Activated naive CD8-positive, alpha-beta T cell treated with anti-CD3 and anti-CD28 coated beads, Interleukin-2, amount 10 ng/mL, durations not matched to agents 7 days and 5 days (primary cell): ENCODE data around the gene UQCC5. TPM values are rescaled to one million over a fixed set of nuclear protein-coding genes. Genes with fewer than 3 reads are reported as not detected.

Experiments used
- ATAC-seq: fragments of 150-1000 bp; cut with Tn5 transposase; one replicate; pipeline ENCODE4 v1.10.0; 2021; ENCODE audit warnings: low read depth, moderate library complexity
- POLR2A ChIA-PET: fragments of 350-600 bp; sonication (Branson Sonifier 250); formaldehyde crosslinking; loops from one replicate; lab custom pipeline; 2021; ENCODE audit warnings: antibody characterized with exemption; lab: Charles Lee
- DNase-seq: peaks from one replicate; pipeline ENCODE4 v3.0.0; 2021
- H3K27ac Mint-ChIP-seq: one replicate; pipeline ENCODE4 v1.8.0; 2022; ENCODE audit warnings: mild to moderate bottlenecking, mixed read lengths
- H3K27me3 Mint-ChIP-seq: one replicate; pipeline ENCODE4 v1.8.0; 2022; ENCODE audit warnings: mild to moderate bottlenecking, moderate library complexity, mixed read lengths
- H3K36me3 Mint-ChIP-seq: one replicate; pipeline ENCODE4 v1.8.0; 2021; ENCODE audit warnings: mild to moderate bottlenecking, mixed read lengths
- H3K4me1 Mint-ChIP-seq: one replicate; pipeline ENCODE4 v1.8.0; 2021; ENCODE audit warnings: mixed read lengths
- H3K4me3 Mint-ChIP-seq: one replicate; pipeline ENCODE4 v1.8.0; 2022; ENCODE audit warnings: mild to moderate bottlenecking, moderate library complexity, mixed read lengths
- H3K9me3 Mint-ChIP-seq: one replicate; pipeline ENCODE4 v1.8.0; 2021; ENCODE audit warnings: mixed read lengths
- total RNA-seq, 2 experiments: library from RNA; stranded (reverse); gene quantifications; one replicate each; pipeline ENCODE4 v1.2.3, GENCODE V29; 2021

Gene UQCC5
- total RNA-seq, 2 experiments from 2014 or later: 8.5 to 12.8 TPM

DNA sequence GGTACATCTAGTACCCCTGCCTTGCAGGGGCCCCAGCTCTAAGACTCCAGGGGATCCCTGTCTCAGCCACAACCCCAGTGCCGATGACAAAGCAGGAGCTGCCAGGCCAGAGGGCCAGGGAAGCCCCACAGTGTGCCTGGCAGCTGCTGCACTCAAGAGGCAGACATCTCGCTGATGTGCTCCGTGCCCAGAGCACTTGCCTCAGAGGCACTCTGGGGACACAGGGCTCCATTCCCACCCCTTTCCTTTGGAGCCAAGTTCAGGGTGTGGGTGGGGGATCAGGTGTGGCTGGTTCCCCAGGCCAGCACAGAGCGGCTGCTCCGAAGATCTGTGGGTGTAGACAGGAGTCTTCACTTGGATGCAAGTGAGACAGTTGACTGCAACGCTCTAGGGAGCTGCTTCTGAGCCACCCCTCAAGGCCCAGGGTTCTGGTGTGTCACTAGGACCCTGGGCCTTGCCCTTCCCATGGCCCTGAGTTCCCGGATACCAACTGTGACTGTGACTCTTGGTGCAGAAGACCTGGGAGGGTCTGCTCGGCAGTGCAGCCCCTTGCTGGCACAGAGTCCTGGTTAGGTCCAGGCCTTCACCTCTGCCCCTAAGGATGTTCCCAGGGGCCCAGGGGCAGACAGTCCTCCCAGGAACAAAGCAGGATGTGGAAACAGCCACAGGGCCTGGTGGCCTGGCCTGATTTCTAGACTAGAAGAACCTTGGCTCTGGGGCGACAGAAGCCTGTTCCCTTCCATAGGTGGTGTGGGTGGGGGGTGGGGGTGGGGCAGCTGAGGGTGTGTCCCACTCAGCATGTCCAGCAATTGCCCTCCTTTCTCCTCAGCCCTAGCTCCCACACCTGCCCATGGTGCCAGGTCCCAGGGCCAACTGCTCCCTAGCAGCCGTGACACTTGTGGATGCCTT is 5.2 kb upstream of the UQCC5 start:
- peak; percentile 33 for DNase-seq
- POLR2A ChIA-PET: no interaction called here

DNA sequence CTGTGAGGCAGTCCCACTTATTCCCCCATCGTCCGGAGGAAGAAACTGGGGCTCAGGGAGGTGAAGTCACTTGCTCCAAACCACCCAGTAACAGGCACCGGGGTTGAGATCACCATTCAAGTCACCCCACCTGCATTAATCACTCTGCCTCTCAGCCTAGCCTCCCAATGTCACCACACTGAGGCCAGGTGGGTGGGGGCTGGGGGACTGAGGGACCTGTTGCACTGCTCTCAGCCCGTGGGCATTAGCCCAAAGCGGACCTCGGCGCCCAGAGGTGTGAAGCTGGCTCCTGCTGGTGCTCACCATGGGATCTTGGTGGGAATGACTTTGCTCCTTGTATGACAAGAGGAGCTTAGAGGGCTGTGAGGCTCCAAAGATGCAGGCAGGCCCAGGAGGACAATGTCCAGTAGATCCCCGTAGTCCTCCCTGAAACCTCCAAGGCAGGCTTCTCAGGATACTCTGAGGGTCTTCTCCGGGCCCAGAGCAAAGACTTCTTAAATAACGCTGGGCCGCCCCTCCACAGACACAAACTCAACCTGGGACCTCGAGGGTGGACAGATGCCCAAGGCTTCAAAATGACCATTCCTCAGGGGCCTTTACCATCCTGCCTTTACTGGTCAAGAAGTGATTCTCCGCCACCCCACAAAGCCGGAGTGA is 4.4 kb upstream of the UQCC5 start:
- Mint-ChIP-seq H3K36me3 (peaks cover 4% of the 10 kb centered on the region), H3K27me3 (no peaks in the 10 kb centered on the region), H3K9me3 (no peaks in the 10 kb centered on the region), H3K27ac (no peak overlapping the region), H3K4me1 (peaks cover 11% of the 10 kb centered on the region), H3K4me3 (peak overlapping the region; percentile 75)
- DNase-seq (no peak), ATAC-seq (no peak)
- POLR2A ChIA-PET: interaction anchor here (1.0 kb wide), 1 partner anchor 61 kb away, joined by 3 read pairs; no protein-coding TSS in a partner anchor

More for the DNA sequence above, 5.2 kb upstream of the UQCC5 start:
- ATAC-seq: no peak
- Mint-ChIP-seq H3K4me1 (peaks cover 11% of the 10 kb centered on the region), H3K27ac (no peak overlapping the region), H3K27me3 (no peaks in the 10 kb centered on the region), H3K4me3 (no peak overlapping the region), H3K9me3 (no peaks in the 10 kb centered on the region), H3K36me3 (peaks cover 4% of the 10 kb centered on the region)

DNA sequence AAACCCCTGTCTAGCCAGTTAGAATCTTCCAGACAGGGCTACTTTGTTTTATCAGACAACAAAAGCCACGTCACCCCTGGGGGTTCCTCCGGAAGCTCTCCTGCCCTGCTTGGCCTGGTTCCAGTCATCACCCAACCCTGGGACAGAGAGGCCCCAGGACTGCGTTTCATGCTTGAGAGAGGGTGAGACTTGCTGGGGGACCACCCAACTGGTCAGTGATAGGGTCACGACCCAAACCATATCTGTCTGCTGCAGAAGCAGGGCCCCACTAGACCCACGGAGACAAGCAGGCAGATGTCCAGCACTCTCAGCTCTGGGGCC is 3.9 kb upstream of the UQCC5 start:
- ATAC-seq (no peak), DNase-seq (peak; percentile 37)
- Mint-ChIP-seq H3K4me3 (peak overlapping the region; percentile 75), H3K36me3 (peaks cover 5% of the 10 kb centered on the region), H3K27ac (peak overlapping the region; percentile 30), H3K9me3 (no peaks in the 10 kb centered on the region), H3K4me1 (peaks cover 14% of the 10 kb centered on the region), H3K27me3 (no peaks in the 10 kb centered on the region)
- POLR2A ChIA-PET: interaction anchor here (1.0 kb wide), 1 partner anchor 61 kb away, joined by 3 read pairs; no protein-coding TSS in a partner anchor

DNA sequence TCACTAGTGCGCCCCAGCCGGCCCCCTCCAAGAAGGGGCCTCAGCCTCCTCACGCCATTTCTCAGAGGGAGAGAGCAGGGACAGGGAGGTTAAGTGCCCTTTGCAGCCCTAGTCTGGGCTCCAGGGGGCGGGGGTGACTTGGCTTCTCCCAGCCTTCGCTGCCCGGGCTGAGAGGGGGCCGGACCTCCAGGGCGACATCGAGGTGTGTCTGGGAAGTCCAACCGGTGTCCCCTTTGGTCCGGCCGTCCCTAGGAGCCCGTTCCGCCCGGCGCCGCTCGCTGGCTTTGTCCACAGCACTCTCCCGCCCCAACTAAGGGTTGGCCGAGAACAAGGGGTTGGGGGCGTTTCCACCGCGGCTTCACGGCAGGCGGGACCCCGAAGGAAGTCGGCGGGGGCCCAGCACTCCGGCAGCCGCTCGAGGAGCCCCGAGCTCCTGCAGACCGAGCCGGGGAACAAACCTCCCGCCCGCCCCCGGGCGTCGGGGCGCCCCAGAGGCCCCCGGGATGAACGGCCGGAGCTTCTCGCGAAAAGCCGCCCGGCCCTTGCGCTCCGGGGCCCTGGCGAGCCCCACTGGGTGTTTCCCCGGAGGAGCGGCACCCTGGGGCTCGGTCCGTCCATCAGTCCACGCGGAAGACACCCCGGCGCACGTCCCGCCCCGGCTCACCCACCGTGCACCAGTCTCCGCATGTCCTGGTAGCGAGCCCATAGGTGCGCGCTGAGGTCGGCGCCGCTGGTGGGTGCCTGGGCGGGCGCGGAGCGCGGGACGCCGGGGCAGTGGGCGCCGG is 3.4 kb upstream of the UQCC5 start:
- H3K27me3 Mint-ChIP-seq: no peaks in the 10 kb centered on the region
- no peaks in the 10 kb centered on the region for H3K9me3 Mint-ChIP-seq
- H3K4me1 Mint-ChIP-seq: peaks cover 19% of the 10 kb centered on the region
- peak overlapping the region; percentile 75 for H3K4me3 Mint-ChIP-seq
- H3K36me3 Mint-ChIP-seq: peaks cover 9% of the 10 kb centered on the region
- peak overlapping the region; percentile 30 for H3K27ac Mint-ChIP-seq
- POLR2A ChIA-PET: interaction anchor here (1.0 kb wide), 1 partner anchor 62 kb away, joined by 3 read pairs; no protein-coding TSS in a partner anchor
- ATAC-seq (no peak), DNase-seq (peak; percentile 63)

DNA sequence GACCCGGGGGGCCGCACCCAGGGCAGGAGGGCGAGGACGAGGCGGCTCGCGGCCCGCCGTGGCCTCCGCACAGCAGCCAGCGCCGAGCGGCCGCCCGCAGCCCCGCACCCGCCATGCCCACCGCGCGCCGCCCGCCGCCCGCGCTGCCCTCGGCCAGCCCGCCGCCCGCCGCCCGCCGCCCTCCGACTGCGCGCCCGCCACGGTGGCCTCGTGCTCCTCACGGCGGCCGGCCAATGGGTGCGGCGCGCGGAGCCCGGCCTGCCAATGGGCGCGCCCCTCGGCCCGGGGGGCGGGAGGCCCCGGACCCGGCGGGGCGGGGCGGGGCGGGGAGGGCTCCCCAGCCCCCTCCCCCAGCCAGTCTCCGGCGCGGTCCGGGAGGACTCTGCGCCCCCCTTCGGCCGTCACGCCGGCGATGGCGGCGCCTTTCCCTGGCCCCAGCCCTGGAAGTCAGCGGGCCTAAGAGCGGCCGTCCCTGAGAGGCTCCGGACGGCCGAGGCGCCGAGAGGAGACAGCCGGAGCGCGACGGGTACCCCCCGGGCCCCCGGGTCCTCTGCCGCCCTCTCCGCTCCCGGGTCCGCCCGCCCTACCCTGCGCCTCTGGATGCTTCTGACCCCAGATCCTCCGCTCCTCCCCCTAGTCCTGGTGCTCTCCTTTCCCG is 2.7 kb upstream of the UQCC5 start, which contains the start of gene NT5DC2:
Gene NT5DC2 (minus strand): TSS at position 235 of the 658 bp plus-strand sequence. CDS start 120 bp downstream, at position 115.
- Mint-ChIP-seq H3K4me3 (peak within 1 kb of the TSS; percentile 81), H3K4me1 (peaks cover 24% of the 10 kb centered on the region), H3K27me3 (no peaks in the 10 kb centered on the region), H3K27ac (peak within 1 kb of the TSS; percentile 60), H3K36me3 (peaks cover 11% of the 10 kb centered on the region), H3K9me3 (no peaks in the 10 kb centered on the region)
- peak; percentile 35 for ATAC-seq
- POLR2A ChIA-PET: no interaction called here
- peak; percentile 85 for DNase-seq

DNA sequence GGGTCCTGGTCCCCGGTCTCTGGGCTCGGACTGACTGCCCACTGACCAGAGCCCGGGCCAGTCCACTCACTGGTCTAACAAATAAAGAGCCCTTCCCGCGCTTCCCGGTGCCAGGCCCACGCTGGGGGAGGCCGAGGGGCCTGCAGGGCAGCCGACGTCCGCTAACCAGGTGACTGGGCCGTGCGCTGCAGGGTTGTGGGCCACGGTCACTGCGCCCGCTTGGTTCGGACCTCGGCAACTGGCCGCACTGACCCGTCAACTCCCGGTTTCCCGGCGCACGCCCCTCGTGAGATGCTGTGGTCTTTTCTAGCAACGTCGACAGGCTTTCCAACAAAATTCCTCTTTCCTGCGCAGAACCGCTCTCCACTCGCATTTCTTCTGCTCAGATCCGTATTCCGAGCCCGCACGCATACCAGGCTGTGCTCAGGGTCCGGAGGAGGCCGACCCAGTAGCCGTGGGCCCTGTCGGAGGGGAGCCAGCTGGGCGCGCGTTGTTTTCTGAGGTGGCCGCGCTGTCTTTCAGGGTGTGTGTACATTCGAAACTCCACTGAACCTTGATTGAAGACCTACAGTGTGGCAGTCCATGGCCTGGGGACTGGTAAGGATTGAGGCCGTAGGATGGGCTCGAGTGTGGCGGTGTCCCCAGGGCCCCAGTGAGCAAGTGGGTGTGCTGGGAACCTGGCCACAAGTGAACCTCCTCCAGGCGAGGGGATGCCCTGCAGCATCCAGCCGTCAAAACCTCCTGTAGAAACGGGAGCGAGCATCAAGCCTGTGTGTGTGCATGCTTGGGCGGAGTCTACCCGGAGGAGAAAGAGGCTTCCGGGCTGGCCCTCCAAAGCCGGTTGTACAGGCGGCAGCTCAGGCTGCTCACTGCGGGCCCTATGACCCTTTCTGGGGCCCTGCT is 1.9 kb upstream of the UQCC5 start:
- H3K4me1 Mint-ChIP-seq: peaks cover 31% of the 10 kb centered on the region
- peak overlapping the region; percentile 60 for H3K27ac Mint-ChIP-seq
- no peak for ATAC-seq
- POLR2A ChIA-PET: no interaction called here
- H3K27me3 Mint-ChIP-seq: no peaks in the 10 kb centered on the region
- no peaks in the 10 kb centered on the region for H3K9me3 Mint-ChIP-seq
- peaks cover 14% of the 10 kb centered on the region for H3K36me3 Mint-ChIP-seq
- peak overlapping the region; percentile 81 for H3K4me3 Mint-ChIP-seq
- DNase-seq: peak; percentile 32

DNA sequence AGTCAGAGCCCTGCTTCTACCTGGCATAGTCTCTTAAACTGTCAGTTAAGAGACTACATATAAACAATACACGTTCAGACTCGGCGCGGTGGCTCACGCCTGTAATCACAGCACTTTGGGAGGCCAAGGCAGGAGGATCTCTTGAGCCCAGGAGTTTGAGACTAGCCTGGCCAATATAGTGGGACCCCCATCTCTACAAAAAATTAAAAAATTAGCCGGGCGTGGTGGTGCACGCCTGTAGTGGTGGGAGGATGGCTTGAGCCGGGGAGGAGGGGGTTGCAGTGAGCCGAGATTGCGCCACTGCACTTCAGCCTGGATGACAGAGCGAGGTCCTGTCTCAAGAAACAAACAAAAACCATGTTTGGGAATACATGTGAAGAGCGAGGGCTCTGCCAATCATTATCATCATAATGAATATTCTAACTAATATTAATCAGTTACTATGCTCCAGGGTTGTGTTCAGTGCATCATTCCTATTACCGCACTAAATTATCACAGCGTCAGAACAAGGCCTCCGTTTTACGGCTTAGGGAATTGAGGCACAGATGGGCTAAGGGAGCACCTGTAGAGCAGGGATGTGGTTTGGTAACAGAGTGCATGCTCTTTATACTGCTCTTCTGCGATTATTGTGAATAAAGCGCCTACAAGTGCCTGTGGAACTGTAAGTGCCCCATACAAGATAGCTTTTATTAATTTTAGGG is 844 bp upstream of the UQCC5 start:
- DNase-seq (no peak), ATAC-seq (no peak)
- peak overlapping the region; percentile 57 for H3K27ac Mint-ChIP-seq
- no peaks in the 10 kb centered on the region for H3K27me3 Mint-ChIP-seq
- H3K9me3 Mint-ChIP-seq: no peaks in the 10 kb centered on the region
- peak overlapping the region; percentile 94 for H3K4me3 Mint-ChIP-seq
- H3K36me3 Mint-ChIP-seq: peaks cover 14% of the 10 kb centered on the region
- POLR2A ChIA-PET: interaction anchor here (0.7 to 1.1 kb wide), 5 partner anchors 9 to 235 kb away, joined by 3 to 6 read pairs (median 4); partner anchors contain the start of genes NEK4 and TNNC1
- peaks cover 29% of the 10 kb centered on the region for H3K4me1 Mint-ChIP-seq

DNA sequence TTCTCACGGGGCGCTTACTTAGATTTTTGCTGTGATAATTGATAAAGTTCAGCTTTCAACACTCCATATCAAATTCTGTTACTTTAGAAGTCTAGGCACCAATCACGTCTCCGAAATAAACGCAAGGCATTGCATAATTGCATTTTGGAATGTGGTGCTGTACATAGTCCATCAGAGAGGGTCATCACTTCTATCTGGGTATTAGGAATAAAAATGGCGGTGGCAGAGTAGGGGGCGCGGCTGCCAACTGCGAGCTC is 365 bp upstream of the UQCC5 start:
- DNase-seq (no peak), ATAC-seq (no peak)
- Mint-ChIP-seq H3K9me3 (no peaks in the 10 kb centered on the region), H3K36me3 (peaks cover 14% of the 10 kb centered on the region), H3K4me3 (peak overlapping the region; percentile 94), H3K27me3 (no peaks in the 10 kb centered on the region), H3K27ac (peak overlapping the region; percentile 57), H3K4me1 (peaks cover 30% of the 10 kb centered on the region)
- POLR2A ChIA-PET: interaction anchor here (0.7 to 1.1 kb wide), 5 partner anchors 10 to 235 kb away, joined by 3 to 6 read pairs (median 4); partner anchors contain the start of genes NEK4 and TNNC1

DNA sequence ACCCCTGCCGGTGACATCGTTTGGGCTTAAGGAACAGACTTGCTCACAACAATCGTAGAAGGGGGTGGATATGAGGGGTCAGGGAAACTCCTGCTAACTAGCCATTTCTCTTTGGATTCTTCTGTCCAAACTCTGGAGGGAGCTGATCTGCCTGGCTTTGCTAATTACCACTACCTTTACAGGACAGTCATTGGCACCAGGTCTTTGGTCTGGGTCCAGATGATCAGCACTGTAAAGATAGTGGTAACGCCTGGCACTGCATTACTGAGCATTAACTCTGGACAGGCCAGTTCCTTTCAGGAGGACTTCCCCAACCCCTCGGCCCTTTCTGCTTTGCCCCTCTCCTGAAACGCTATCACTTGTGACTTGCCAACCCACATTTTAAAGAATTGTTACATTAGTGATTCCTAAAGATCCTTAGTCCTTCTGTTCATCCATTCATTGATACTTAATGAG is 788 bp downstream of the UQCC5 start:
- Mint-ChIP-seq H3K36me3 (peaks cover 16% of the 10 kb centered on the region), H3K4me3 (peak overlapping the region; percentile 94), H3K9me3 (no peaks in the 10 kb centered on the region), H3K27me3 (no peaks in the 10 kb centered on the region), H3K4me1 (peaks cover 33% of the 10 kb centered on the region), H3K27ac (peak overlapping the region; percentile 92)
- DNase-seq: no peak
- no peak for ATAC-seq
- POLR2A ChIA-PET: no interaction called here

DNA sequence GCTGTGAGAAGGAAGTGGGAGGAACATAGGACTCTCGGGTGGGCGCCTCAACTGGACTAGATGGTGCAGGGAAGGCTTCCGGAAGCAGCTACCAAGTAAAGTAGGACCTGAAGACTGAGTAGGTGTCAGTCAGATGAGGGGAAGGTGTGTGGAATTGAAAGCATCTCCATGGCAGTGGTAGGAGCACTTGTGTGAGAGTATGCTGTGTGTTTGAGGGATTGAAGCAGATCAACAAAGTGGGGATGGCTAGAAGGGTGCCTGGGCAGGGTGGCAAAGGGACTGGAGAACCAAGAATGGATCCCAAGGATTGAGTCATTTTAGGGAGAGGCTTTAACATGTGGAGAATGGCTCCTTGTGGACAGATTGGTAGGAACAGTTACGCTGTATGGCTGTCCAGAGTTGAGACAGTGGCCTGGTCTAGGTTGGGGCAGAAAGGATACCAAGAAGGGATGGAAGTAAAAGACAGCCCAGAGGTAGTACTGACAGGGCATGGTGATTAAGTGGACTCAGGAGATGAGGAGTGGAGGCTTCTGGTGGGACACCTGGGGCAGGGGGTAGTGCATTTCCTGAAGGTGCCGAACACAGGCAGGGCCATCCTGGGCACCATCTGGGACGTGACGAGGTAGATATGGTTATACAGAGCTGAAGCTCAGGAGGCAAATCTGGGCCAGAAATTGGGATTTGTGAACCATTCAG is 1.5 kb downstream of the UQCC5 start:
- POLR2A ChIA-PET: no interaction called here
- peaks cover 16% of the 10 kb centered on the region for H3K36me3 Mint-ChIP-seq
- H3K4me3 Mint-ChIP-seq: peak overlapping the region; percentile 94
- peaks cover 33% of the 10 kb centered on the region for H3K4me1 Mint-ChIP-seq
- H3K9me3 Mint-ChIP-seq: no peaks in the 10 kb centered on the region
- ATAC-seq: no peak
- no peaks in the 10 kb centered on the region for H3K27me3 Mint-ChIP-seq
- peak overlapping the region; percentile 92 for H3K27ac Mint-ChIP-seq
- DNase-seq: no peak

DNA sequence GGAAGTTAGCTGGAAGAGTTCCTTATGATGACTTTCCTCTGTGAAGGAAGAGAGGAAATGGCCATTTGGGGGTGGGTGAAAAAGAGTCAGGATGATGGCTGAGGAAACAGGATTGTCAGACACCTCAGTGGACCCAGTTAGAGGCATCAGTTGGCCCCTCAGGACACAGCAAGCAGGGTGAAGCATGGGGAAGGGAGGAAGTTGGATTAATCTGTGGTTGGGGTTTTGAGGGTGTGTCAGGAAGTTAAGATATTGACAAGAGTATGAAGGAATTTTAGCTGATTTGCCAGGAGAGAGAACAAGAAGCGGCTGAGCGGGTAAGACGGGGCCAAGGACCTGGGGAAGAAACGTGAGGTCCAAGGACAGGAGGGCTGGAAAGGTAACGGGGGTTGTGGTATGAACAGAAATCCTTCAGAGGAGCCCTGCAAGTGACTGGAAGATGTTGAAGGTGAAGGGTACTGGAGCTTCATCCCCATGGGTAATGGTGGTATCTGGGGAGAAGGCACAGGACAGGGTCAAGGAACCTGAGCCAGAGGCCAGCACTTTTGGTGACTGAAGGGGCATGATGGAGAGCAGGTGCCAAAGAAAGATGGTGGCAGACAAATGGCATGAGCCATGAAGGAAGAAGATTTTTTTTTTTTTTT is 2.7 kb downstream of the UQCC5 start:
- H3K36me3 Mint-ChIP-seq: peaks cover 16% of the 10 kb centered on the region
- H3K27ac Mint-ChIP-seq: peak overlapping the region; percentile 69
- peak overlapping the region; percentile 31 for H3K4me3 Mint-ChIP-seq
- no peak for ATAC-seq
- DNase-seq: no peak
- H3K27me3 Mint-ChIP-seq: no peaks in the 10 kb centered on the region
- peaks cover 33% of the 10 kb centered on the region for H3K4me1 Mint-ChIP-seq
- H3K9me3 Mint-ChIP-seq: no peaks in the 10 kb centered on the region
- POLR2A ChIA-PET: no interaction called here
